H1 (cell line): ENCODE results near the gene RREB1. TPM values are rescaled to one million over a fixed set of nuclear protein-coding genes. Genes with fewer than 3 reads are reported as not detected.
A peak's percentile ranks its signal among the peaks of the same experiment; 100 is the strongest.

Source experiments
- KDM4A ChIP-seq: IDR thresholded peaks from one replicate; pipeline ENCODE4 v1.7.1; 2012; ENCODE audit warnings: low read depth, mild to moderate bottlenecking, moderate library complexity, low read length, inconsistent platforms; ENCODE audit not compliant: severe bottlenecking
- KDM5A ChIP-seq: fragments of 200-600 bp; IDR thresholded peaks from 2 replicates; pipeline ENCODE4 v1.7.1; 2012; ENCODE audit warnings: mild to moderate bottlenecking, low read length, inconsistent platforms, mixed read lengths
- MAX ChIP-seq: IDR thresholded peaks from 2 replicates; pipeline ENCODE4 v1.6.1; 2012; ENCODE audit warnings: inconsistent platforms
- PHF8 ChIP-seq: fragments of 200-600 bp; sonication (generic); conservative IDR thresholded peaks from 2 replicates; pipeline ENCODE4 v1.7.1; 2012; ENCODE audit warnings: low read depth, mild to moderate bottlenecking, inconsistent platforms, low read length, moderate library complexity
- RBBP5 ChIP-seq: IDR thresholded peaks from 2 replicates; pipeline ENCODE4 v1.7.1; 2012; ENCODE audit warnings: low read depth, mild to moderate bottlenecking, inconsistent platforms, low read length, moderate library complexity, borderline replicate concordance
- SIN3A ChIP-seq, 2 experiments: IDR thresholded peaks in 1 of 2; conservative IDR thresholded peaks in 1 of 2; 2 replicates each; pipeline ENCODE4 v1.6.1; 2011 to 2012; ENCODE audit warnings: low read length in 2 of 2, improper control_type of control experiment in 1 of 2, low read depth in 1 of 2, mild to moderate bottlenecking in 1 of 2
- SUZ12 ChIP-seq: fragments of 200-600 bp; sonication (generic); IDR thresholded peaks from 2 replicates; pipeline ENCODE4 v1.6.1; 2012; ENCODE audit warnings: mild to moderate bottlenecking, inconsistent platforms, low read length, moderate library complexity, mixed read lengths
- TAF7 ChIP-seq: optimal IDR thresholded peaks from 2 replicates; pipeline ENCODE3; 2011; ENCODE audit warnings: low read depth, mild to moderate bottlenecking, inconsistent platforms, low read length, moderate library complexity, borderline replicate concordance
- YY1 ChIP-seq: IDR thresholded peaks from 2 replicates; pipeline ENCODE4 v1.6.1; 2011; ENCODE audit warnings: low read depth, mild to moderate bottlenecking, low read length
- polyA plus RNA-seq, 7 experiments: library from polyadenylated mRNA; depleted of rRNA in 3 of 7; stranded (reverse) in 5 of 7; unstranded in 2 of 7; fragments of >200 nt in 5 of 7; fragments of 200-250 nt in 2 of 7; gene quantifications; 1 replicate in 5 of 7; 2 replicates in 1 of 7; 4 replicates in 1 of 7; pipeline versions ENCODE4 v1.2.1 to v1.2.3, GENCODE V29; 2011 to 2013; ENCODE audit warnings: missing spikeins in 2 of 7, mixed read lengths in 2 of 7
- total RNA-seq: library from RNA; stranded (reverse); fragmentation: NEBNext Ultra II Directional; extraction: Animal tissue kit (Norgen Biotek cat#: 25700); gene quantifications from 2 replicates; pipeline ENCODE4 v1.2.1, GENCODE V29; 2021
- TF ChIP-seq, protein P1 (sequence below): IDR thresholded peaks from 2 replicates; pipeline ENCODE4 v1.6.1; 2011; ENCODE audit warnings: low read length, improper control_type of control experiment

The RREB1 gene
- total and polyA plus RNA-seq, 2 of the 8 experiments (the other 6 are each of a cell fraction or from before 2014, with no cell fraction given) = 3.9 to 34.7 TPM

GRCh38 chr6:7107578-7108195, at the start of gene RREB1 (continued):
- 0 out of 4 replicates have a peak, but pooled peaks of 1 of the 2 experiments have one; percentile 15 for TF ChIP-seq SIN3A (conservative IDR thresholded peaks at IDR 0.05 in 1 of 2, IDR thresholded peaks at IDR 0.05 in 1 of 2; ENCODE audit: low read depth in 1 of 2, low read length in 2 of 2)
- TF ChIP-seq TAF7 = no peak
- TF ChIP-seq, protein P1, sequence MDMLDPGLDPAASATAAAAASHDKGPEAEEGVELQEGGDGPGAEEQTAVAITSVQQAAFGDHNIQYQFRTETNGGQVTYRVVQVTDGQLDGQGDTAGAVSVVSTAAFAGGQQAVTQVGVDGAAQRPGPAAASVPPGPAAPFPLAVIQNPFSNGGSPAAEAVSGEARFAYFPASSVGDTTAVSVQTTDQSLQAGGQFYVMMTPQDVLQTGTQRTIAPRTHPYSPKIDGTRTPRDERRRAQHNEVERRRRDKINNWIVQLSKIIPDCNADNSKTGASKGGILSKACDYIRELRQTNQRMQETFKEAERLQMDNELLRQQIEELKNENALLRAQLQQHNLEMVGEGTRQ = peak; percentile 44
- peak; percentile 89 for TF ChIP-seq KDM4A
- TF ChIP-seq PHF8 = peak; percentile 41
- TF ChIP-seq YY1 = peak; percentile 88
- TF ChIP-seq RBBP5 = peak; percentile 79
- TF ChIP-seq KDM5A = no peak
- TF ChIP-seq MAX = 0 out of 2 replicates have a peak, but pooled peaks have one; percentile 21
- 0 out of 2 replicates have a peak, but pooled peaks have one; percentile 17 for TF ChIP-seq SUZ12
- TF ChIP-seq, all 59 proteins: peak for 9
